HG02970 (cell line): Measurements from ENCODE around the gene TRPM2.
"Not testable (repeated sequence)": the region's sequence is repeated elsewhere in the genome, so short reads cannot be mapped to it uniquely, and the experiment has no call there.

ENCODE experiments used
- ATAC-seq: cut with Tn5 transposase; IDR thresholded peaks from one replicate; pipeline ENCODE4 v1.9.1; 2021; ENCODE audit warnings: mild to moderate bottlenecking, moderate library complexity, moderate number of reproducible peaks; ENCODE audit not compliant: unreplicated experiment, low FRiP score

Gene TRPM2

DNA sequence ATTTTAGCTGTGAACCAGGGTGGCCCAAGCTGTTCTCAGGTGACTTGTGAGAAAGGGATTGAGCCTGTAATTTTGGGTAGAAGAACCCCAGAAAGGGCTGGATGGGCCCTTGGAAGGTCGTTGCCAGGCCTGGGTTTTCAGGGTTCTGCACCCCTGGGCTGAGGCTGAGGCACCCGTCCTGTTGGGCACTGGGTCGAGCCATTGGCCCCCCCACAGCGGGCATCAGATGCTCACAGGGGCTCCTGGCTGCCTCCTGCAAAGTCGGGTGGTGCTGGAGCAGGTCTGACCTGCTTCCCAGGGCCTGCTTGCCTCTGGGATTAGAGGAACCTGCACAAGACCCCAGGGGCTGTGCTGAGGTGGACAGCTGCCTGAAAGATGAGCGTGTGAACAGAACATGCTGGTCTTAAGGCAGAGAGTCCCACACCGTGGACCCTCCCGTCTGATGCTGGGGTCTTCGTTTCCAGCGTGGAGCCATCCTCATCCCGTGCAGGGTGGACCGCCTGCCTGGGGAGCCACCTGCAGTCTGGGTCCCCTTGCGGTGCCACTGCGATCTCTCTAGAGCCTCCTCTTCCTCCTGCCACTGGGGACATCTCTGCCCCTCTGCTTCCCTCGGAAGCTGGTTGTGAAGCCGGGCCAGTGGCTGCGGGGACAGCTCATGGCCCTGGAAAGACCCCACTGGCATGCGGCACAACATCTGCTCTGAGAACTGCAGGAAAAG, 1.7 kb upstream of the TRPM2 start:
- ATAC-seq = no peak

DNA sequence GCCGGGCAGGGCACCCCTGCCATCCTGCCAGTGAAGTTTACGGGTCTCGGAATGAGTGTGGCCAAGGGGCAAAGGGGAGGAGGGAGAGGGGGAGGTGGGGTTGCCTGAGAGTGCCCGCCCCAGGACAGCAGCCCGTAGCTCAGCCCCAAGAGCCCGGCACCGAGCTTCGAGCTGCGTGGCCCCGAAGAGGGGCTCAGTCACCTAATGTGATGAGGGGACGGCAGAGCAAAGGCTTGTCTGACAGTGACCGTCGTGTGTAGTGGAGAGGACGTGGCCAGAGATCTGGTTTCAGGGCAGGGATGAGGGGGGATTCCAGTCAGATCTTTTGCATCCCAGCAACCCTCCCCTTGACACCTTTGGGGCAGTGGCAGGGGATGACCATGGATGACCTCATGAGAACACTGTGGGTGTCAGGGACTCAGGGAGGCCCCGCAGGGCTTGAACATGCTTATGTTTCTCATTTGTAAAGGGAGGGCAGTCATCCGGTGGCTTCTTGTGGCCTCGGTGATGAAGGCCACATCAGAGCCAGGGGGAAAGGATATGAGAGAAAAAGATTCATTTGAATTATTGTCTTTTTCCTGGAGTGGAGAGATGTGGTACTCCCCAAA, 1.1 kb upstream of the TRPM2 start:
- ATAC-seq = no peak

DNA sequence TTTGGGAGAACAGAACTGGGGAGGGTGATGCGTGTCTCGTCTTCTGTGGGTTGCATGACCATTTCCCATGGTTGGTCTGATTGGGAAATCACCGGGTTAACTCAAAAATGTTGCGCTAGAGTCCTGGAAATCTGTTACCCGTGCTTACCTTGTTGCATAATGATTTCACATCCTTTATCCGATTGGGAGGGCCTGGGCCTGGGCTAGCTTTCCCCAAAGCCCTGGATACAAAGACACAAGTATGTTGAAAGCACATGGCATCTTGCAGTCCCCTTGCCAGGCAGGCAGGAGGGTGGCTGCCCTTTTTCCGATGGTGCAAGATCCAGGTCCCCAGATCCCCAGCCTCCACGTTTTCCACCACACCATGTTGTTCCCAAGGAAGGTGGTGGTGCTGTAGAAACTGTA, 582 bp downstream of the TRPM2 start:
- ATAC-seq = no peak

DNA sequence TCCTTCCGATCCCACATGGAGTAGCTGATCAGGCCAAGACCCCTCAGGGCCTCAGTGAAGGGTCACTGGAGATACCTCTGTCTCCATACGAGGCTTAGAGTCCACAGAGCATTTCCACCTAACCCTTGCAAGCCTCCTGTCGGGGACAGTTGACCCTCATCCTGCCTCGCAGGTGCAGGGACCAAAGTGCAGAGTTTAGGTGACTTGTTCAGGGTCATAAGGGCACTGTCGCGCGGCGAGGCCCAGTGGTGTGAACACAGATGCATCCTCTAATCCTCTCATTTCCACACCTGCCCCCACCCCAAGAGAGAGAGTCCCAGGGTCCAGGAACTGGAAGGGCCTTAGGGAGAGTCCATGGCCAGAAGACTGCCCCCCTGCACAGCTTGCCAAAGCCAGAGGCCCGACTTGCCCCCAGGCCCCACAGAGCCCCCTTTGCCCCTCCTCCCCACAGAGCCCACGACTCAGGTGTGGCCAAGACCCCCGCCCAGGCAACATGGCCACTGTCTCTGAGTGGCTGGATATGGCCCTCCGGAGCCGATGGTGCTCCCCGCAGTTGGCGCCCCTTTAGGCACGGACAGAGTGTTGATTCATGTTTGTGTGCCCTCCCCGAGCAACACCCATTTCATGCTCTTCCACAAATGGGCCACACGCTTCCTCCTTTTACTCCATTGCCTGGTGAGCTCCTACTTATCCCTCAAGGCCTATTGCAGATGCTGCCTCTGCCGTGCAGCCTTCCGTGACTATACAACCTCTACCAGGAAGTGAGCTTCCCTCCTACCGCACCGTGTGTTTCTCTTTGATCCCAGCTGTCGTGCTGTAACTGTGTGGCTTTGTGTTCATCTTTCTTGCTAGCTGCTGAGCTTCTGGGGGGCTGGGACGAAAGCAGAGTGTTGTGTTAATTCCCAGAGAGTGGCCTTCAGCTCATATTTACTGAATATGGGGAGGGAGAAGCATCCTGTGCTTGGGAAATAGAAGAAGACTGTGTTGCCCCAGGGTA, 1.7 kb downstream of the TRPM2 start:
- no peak for ATAC-seq

DNA sequence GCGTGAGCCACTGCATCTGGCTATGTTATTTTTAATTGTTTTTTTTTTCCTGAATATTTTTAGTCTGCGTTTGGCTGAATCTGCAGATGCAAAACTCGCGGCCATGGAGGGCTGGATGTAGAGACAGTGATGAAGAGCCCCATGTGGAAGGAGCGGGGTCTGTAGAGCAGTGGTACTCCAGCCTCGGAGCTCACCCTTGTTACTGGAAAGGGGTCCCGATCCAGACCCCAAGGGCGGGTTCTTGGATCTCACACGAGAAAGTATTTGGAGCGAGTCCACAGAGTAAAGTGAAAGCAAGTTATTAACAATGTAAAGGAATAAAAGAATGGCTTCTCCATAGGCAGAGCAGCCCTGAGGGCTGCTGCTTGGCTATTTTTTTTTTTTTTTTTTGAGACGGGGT, 2.7 kb downstream of the TRPM2 start:
- no peak for ATAC-seq

DNA sequence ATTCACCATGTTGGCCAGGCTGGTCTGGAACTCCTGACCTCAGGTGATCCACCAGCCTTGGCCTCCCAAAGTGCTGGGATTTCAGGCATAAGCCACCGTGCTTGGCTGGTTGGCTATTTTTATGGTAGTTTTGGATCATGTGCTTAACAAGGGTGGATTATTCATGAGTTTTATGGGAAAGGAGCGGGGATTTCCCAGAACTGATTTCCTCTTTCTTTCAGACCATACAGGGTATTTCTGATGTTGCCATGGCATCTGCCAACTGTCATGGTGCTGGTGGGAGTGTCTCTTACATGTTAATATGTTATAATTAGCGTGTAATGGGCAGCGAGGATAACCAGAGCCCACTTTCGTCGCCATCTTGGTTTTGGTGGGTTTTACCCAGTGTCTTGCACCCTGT, 3.2 kb downstream of the TRPM2 start:
- no peak for ATAC-seq

DNA sequence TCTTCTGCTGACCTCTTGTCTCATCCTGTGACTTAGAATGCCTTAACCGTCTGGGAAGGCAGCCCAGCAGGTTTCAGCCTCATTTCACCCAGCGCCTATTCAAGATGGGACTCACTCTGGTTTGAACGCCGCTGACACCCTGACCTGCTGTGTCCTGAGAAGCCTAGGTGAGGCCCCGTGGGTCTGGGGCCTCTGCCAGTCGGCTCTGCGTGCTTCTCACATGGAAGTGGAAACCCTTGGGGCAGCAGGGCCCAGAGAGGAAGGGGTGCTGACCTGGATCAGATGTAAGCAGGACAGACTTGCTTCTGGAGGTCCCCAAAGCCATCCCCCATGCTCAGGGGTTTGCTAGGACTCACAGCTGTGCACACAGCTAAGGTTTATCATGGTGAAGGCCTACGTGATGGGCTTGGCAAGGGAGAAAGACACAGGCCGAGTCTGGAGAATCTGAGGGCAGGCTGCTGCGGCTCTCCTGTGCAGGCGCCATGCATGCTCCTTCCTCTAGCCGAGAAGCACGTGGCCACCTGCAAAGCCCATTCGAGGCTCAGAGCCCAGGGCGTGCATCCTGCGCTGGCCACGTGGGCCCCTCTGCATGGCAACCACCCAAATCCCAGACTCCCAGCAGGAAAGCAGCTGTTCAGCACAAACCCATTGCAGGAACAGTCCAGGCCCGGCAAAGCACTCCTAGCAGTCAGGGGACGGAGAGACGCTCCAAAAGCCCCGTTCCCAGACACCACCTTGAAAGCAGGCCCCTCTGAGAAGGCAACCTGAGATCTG, 3.8 kb downstream of the TRPM2 start:
- ATAC-seq = no peak

DNA sequence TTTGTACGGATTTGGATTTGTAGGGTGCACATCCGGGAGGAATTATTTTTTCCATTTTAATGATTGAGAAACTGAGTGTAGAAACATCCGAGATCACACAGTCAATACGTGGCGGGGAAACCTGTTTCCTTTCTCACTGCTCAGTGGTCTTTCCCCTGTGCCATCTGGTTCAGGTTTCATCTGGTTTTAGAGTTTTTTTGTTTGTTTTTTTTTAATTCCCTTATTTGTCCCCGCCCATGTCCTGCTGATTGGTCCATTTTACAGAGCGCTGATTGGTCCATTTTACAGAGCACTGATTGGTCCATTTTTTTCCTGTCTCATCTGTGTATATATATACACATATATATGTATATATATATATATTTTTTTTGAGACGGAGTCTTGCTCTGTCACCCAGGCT, 6.0 kb downstream of the TRPM2 start:
- ATAC-seq = no peak

DNA sequence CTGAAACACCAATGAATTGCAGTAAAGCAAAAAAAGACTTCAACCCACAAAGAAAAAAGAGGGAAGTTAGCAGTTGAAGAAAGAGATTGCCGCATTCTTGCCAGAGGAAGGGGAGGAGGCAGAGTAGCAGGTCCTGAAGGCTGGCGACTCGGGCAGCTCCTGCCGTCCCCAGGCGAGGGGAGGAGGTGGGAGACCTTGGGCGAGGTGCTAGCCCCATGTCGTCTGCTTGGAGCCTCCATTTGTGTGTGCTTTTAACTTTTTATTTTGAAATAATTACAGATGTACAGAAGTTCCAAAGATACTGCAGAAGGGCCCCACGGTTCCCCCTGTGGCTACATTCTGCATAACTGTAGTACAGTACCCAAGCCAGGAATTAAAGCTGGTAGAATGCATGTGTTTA, 6.7 kb downstream of the TRPM2 start:
- ATAC-seq = no peak

DNA sequence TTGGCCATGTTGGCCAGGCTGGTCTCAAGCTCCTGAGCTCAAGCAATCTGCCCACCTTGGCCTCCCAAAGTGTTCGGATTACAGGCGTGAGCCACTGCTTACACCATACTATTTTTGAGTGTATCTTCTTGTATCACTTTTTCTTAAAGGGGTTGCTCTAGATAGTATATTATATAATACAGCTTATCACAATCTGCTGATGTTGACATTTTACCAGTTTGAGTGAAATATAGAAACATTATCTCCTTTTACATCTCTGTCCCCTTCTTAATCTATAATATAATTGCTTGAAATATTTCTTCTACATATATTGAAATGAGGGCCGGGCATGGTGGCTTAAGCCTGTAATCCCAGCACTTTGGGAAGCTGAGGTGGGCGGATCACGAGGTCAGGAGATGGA, 8.5 kb downstream of the TRPM2 start:
- not testable (repeated sequence) for ATAC-seq

DNA sequence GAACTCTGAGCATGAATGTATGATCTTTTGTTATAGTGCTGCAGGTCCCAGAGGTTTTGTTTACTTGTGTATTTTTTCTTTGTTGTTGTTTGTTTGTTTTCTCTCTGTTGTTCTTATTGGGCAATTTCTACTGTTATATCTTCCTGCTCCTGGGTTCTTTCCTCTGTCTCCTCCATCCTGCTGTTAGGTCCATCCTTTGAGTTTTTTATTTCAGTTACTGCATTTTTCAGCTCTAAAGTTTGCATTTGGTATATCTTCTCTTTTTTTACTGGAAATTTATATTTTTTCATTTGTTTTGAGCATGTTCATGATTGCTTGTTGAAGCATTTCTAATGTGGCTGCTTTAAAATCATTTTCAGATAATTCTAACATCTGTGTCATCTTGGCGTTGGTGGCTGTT, 9.9 kb downstream of the TRPM2 start:
- ATAC-seq = no peak

DNA sequence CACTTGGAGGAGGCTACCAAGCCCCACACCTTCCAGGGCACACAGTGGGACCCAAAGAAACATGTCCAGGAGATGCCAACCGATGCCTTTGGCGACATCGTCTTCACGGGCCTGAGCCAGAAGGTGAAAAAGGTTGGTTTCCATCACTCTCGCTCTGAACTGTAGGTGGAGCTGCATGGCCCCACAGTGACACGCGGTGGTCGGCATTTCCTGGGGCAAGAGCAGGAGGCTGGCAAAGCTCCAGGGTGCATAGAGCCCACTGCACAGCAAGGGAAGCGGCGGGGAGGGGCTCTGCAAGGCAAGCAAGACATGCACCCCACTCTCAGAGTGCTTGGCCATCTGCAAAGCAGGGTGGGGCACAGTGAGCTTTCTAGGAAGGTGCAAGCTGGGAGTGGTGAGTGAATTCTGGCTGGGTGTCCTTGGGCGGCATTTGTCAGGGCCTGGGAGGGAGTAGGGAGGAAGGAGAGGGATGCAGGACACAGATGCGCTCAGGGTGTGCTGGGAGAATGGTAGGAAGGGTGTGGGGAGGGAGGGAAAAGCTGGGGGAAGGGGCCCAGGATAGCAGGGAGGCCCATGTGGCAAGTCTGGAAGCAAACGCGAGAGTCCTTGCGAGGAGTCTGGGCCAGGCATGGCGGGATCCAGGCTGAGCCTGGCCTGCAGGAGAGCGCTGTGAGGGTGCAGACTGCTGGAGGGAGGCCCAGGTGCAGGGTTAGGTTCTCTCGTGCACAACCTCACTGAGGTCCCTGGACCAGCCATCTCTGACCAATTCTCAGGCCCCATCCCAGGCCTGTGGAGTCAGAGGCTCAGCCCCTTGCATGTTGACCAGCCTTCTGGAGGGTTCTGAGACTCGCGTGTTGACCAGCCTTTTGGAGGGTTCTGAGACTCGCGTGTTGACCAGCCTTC, 11.0 kb downstream of the TRPM2 start:
- ATAC-seq = no peak

DNA sequence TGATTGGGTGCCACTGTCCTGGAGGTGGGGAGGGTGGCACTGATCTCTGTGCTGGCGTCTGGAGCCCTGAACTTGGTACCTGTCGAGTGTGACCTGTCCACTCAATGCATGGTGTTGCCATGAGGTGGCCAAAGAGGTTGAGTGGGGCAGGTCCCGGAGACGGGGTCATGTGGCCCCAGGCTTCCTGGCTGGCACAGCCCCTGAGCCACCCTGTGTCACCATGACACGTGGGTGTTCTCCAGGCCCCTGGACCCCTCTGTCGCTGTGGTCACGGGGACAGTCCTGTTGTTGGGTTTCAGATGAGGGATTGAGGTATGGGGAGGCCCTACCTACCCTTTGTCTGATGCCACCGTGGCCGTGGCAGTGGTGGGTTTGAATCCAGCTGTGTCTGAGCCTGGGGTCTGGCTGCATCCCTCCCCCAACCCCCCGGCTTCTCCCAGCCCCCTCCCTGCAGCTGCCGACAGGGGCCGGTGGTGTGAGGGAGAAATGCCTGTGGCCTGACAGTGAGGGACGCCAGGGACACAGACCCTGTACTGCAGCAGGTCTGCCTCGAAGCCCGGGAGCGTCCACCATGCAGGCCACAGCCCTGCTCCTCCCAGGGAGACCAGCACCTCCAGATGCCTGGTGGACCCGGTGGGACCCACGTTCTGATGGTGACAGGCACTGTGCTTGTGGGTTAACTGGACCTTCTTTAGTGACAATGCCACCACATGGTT, 12.0 kb downstream of the TRPM2 start:
- ATAC-seq = no peak

DNA sequence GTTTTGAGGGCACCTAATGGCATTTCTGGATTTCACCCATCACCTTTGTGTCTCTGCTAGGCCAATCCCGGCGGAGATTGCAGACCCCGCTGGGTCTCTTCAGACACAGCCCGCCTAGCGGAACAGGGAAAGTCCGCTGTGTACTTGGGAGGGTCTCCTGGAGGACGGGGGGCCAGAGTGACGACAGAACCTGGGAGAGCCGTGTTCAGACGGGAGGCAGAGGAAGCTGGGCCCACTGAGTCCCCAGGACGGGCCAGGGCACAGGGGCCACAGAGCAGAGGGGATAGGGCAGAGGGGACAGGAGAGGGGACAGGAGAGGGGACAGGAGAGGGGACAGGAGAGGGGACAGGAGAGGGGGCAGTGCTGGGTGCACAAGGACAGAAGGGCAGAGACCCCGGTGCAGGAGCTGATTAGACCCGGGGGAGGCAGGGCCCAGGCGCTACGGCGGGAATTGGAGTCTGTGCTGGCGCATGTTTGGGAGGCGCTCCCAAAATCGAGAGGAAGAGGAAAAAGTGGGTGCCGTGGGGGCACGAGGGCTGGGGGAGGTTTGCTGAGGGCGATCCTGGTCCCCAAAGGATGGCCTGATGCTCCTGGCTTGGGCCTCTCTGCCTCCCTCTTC, 12.7 kb downstream of the TRPM2 start:
- no peak for ATAC-seq

DNA sequence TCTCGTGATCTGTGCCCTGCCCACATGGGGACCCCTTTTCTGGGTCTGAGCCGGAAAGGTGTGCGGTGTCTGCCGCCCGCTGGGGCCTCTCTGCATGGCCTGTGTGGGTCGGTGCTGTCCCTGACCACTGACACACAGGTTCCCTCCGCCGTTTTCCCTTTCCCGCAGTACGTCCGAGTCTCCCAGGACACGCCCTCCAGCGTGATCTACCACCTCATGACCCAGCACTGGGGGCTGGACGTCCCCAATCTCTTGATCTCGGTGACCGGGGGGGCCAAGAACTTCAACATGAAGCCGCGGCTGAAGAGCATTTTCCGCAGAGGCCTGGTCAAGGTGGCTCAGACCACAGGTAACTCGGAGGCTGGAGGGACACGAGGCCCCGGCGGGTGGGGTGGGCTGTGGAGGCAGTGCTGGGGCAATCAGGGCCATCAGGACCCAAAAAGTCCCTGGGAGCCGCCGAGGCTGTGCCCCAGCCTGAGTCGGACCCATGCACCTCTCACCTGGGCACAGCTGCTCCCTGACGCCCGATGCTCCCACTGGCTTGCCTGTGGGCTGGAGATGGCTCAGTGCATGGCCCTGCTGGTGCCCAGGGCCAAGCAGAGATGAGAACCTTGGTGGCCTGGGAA, 13.3 kb downstream of the TRPM2 start:
- no peak for ATAC-seq

DNA sequence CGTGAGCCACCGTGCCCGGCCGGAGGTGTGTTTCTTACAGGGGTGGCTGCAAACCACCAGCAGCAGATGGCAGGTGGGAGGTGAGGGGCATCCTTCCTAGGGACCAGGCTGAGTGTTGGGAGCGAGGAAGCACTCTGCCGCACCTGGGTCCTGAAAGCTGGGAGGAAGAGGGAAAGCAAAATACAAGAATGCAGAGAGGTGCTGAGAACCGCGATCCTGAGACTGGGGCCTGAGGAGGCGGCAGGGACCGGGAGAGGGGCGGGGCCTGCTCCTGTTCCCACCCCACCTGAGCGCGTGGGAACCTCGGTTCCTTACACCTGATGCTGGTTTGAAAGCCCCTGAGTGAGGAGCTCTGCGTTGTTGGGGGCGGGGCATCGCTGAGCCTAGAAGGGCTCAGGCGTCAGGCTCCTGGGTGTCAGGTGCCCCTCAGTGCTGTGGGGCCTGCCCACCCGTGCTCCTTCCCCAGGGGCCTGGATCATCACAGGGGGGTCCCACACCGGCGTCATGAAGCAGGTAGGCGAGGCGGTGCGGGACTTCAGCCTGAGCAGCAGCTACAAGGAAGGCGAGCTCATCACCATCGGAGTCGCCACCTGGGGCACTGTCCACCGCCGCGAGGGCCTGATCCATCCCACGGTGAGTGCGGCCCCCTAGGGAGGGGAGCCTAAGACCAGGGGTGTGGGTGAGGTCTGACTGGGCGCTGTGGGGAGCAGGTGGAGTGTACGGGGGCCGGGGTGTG, 15.5 kb downstream of the TRPM2 start:
- ATAC-seq = no peak

DNA sequence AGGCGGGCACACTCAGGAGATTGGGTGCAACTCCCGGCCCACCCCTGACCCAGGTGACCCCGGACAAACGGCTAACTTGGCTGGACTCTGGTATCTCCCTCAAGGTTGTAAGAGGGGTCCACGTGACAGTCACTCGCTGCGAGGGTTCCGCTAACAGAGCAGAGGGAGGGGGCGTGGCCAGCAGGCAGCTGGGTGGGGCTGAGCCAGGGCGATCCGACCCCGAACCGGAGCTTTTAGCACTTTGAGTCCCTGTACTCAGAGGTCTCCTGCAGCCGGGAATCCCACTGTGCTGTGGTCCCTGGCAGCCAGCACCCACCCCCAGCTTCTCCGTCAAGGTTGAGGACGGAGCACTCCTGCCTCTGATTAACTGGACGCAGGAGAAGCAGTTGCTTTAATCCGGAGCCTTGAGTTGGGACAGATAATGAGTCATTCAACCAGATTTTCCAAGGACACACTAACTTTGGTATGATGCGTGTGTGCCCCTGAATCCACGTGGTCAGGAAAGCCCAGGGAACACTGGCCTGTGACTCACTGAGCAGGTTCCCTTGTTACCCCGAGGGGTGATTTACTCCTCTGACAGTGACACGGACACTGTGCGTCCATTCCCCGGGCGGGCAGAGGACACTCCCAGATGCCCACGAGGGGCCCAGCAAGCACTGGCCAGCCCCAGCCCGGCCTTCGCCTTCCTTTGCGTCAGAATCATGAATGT, 16.8 kb downstream of the TRPM2 start:
- ATAC-seq = no peak
